Measurements from ENCODE around the gene JAGN1.
"Not testable (repeated sequence)": the region's sequence is repeated elsewhere in the genome, so short reads cannot be mapped to it uniquely, and the experiment has no call there.

JAGN1 gene

DNA sequence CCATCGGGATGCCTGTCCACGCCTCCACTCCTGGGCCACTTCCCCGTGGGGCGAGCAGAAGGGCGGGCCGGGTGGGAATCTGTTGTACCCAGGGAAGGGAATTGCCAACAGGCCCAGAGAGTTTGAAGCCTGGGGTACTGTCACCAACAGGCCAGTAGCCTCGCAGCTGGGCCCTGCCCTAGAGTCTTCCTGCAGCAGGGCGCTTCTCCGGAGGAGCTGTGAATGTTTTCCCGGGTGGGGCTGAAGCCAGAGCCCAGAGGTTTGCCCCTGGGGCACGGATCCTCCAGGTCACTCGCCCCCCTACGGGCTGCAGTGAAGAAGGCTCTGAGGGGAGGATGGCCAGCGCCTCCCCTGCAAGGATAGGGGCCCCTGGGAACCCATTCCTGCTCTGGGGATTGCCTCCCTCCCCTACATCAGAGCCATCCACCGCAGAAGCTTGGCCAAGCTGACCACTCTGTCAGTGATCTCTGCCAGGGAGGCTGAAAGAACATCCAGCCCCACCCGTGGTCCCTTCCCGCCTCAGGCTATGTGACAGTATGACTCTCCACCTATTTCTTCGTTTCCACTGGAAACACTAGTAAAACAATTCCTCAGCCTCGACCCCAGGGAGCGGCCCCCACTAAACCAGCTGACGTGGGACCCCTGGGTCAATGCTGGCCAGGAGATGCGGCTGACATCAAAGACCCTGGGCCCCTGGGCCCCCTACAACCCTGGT, 27.2 kb upstream of the JAGN1 start:
- no peak overlapping the region for H2AFZ ChIP-seq (ENCODE audit: low read depth, low read length, severe bottlenecking)
- H4K20me1 ChIP-seq (ENCODE audit: low read depth, low read length) = no peaks in the 10 kb centered on the region
- no peak overlapping the region for H3K4me2 ChIP-seq (ENCODE audit: low read depth, low read length, poor library complexity, severe bottlenecking)
- H3K79me2 ChIP-seq (ENCODE audit: insufficient read depth, low read length) = no peaks in the 10 kb centered on the region
- H3K36me3 ChIP-seq (ENCODE audit: low read length) = no peaks in the 10 kb centered on the region
- H3F3A ChIP-seq (ENCODE audit: insufficient read depth) = no peaks in the 10 kb centered on the region
- no peak overlapping the region for H3K27ac ChIP-seq (ENCODE audit: low read depth, low read length)
- no peak overlapping the region for H3K4me3 ChIP-seq (ENCODE audit: insufficient read depth, low read length, poor library complexity, severe bottlenecking)
- H3K27me3 ChIP-seq (ENCODE audit: low read length) = no peaks in the 10 kb centered on the region
- H3K9me3 ChIP-seq (ENCODE audit: insufficient read depth, low read length) = no peaks in the 10 kb centered on the region
- no peak overlapping the region for H3K9ac ChIP-seq (ENCODE audit: low read length)
- no peak for TF ChIP-seq EZH2phosphoT487 (conservative IDR thresholded peaks at IDR 0.05; ENCODE audit: low read length)
- TF ChIP-seq, protein P1, sequence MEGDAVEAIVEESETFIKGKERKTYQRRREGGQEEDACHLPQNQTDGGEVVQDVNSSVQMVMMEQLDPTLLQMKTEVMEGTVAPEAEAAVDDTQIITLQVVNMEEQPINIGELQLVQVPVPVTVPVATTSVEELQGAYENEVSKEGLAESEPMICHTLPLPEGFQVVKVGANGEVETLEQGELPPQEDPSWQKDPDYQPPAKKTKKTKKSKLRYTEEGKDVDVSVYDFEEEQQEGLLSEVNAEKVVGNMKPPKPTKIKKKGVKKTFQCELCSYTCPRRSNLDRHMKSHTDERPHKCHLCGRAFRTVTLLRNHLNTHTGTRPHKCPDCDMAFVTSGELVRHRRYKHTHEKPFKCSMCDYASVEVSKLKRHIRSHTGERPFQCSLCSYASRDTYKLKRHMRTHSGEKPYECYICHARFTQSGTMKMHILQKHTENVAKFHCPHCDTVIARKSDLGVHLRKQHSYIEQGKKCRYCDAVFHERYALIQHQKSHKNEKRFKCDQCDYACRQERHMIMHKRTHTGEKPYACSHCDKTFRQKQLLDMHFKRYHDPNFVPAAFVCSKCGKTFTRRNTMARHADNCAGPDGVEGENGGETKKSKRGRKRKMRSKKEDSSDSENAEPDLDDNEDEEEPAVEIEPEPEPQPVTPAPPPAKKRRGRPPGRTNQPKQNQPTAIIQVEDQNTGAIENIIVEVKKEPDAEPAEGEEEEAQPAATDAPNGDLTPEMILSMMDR (IDR thresholded peaks at IDR 0.05; ENCODE audit: insufficient read depth, low read length, poor library complexity, severe bottlenecking) = no peak
- no peaks in the 10 kb centered on the region for H3K9me2 ChIP-seq (replicated peaks; ENCODE audit: insufficient read depth, low read length)

- no peaks in the 10 kb centered on the region for H3K36me3 ChIP-seq (ENCODE audit: low read length)
- no peaks in the 10 kb centered on the region for H3F3A ChIP-seq (ENCODE audit: insufficient read depth)
- no peak overlapping the region for H3K4me3 ChIP-seq (ENCODE audit: insufficient read depth, low read length, poor library complexity, severe bottlenecking)
- no peaks in the 10 kb centered on the region for H3K79me2 ChIP-seq (ENCODE audit: insufficient read depth, low read length)
- no peaks in the 10 kb centered on the region for H3K9me3 ChIP-seq (ENCODE audit: insufficient read depth, low read length)
- no peaks in the 10 kb centered on the region for H4K20me1 ChIP-seq (ENCODE audit: low read depth, low read length)
- no peaks in the 10 kb centered on the region for H3K9me2 ChIP-seq (replicated peaks; ENCODE audit: insufficient read depth, low read length)
- H3K27me3 ChIP-seq (ENCODE audit: low read length) = no peaks in the 10 kb centered on the region
- H3K4me2 ChIP-seq (ENCODE audit: low read depth, low read length, poor library complexity, severe bottlenecking) = no peak overlapping the region
- TF ChIP-seq, protein P1 (IDR thresholded peaks at IDR 0.05; ENCODE audit: insufficient read depth, low read length, poor library complexity, severe bottlenecking) = no peak
- TF ChIP-seq EZH2phosphoT487 (conservative IDR thresholded peaks at IDR 0.05; ENCODE audit: low read length) = no peak
- H3K9ac ChIP-seq (ENCODE audit: low read length) = no peak overlapping the region
- H3K27ac ChIP-seq (ENCODE audit: low read depth, low read length) = no peak overlapping the region
- H2AFZ ChIP-seq (ENCODE audit: low read depth, low read length, severe bottlenecking) = no peak overlapping the region
Measured at GRCh38 chr3:9864200-9864927, 26.0 kb upstream of the JAGN1 start.

GRCh38 chr3:9865125-9865637, 25.2 kb upstream of the JAGN1 start:
- not testable (repeated sequence) for H3F3A ChIP-seq (ENCODE audit: insufficient read depth); H3K79me2 ChIP-seq (ENCODE audit: insufficient read depth, low read length); H3K27ac ChIP-seq (ENCODE audit: low read depth, low read length); H3K27me3 ChIP-seq (ENCODE audit: low read length); H3K4me3 ChIP-seq (ENCODE audit: insufficient read depth, low read length, poor library complexity, severe bottlenecking); H3K9me3 ChIP-seq (ENCODE audit: insufficient read depth, low read length); H4K20me1 ChIP-seq (ENCODE audit: low read depth, low read length); H2AFZ ChIP-seq (ENCODE audit: low read depth, low read length, severe bottlenecking); H3K36me3 ChIP-seq (ENCODE audit: low read length); H3K9ac ChIP-seq (ENCODE audit: low read length); H3K4me2 ChIP-seq (ENCODE audit: low read depth, low read length, poor library complexity, severe bottlenecking); H3K9me2 ChIP-seq (replicated peaks; ENCODE audit: insufficient read depth, low read length)

DNA sequence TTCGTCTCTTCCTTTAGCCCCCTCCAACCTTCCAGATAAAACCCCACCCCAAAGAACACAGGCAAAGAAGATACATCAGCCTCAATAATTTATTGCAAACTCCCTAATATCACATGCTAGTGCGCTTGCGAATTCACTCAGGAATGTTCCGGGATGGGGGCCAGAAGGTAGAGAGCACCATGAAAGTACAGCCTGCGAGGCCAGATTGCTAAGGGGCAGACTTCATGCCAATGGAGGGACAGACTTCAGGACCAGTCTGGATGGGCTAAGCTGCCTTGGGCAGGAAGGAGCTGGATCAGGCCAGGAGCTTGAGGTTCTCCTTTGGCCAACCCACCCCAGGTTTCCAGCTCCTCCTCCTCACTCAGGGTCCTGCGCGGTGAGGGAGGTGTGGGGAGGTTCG, 23.8 kb upstream of the JAGN1 start:
- no peak for TF ChIP-seq EZH2phosphoT487 (conservative IDR thresholded peaks at IDR 0.05; ENCODE audit: low read length)
- TF ChIP-seq, protein P1 (IDR thresholded peaks at IDR 0.05; ENCODE audit: insufficient read depth, low read length, poor library complexity, severe bottlenecking) = no peak
- Histone ChIP-seq H2AFZ (ENCODE audit: low read depth, low read length, severe bottlenecking) (no peak overlapping the region), H3K27me3 (ENCODE audit: low read length) (no peaks in the 10 kb centered on the region), H3K4me3 (ENCODE audit: insufficient read depth, low read length, poor library complexity, severe bottlenecking) (no peak overlapping the region), H3F3A (ENCODE audit: insufficient read depth) (no peaks in the 10 kb centered on the region), H4K20me1 (ENCODE audit: low read depth, low read length) (no peaks in the 10 kb centered on the region), H3K4me2 (ENCODE audit: low read depth, low read length, poor library complexity, severe bottlenecking) (no peak overlapping the region), H3K27ac (ENCODE audit: low read depth, low read length) (no peak overlapping the region), H3K9me2 (replicated peaks; ENCODE audit: insufficient read depth, low read length) (no peaks in the 10 kb centered on the region), H3K9me3 (ENCODE audit: insufficient read depth, low read length) (no peaks in the 10 kb centered on the region), H3K9ac (ENCODE audit: low read length) (no peak overlapping the region), H3K79me2 (ENCODE audit: insufficient read depth, low read length) (no peaks in the 10 kb centered on the region), H3K36me3 (ENCODE audit: low read length) (no peaks in the 10 kb centered on the region)
